Keratinocyte (primary cell): ENCODE measurements around the gene PTCD2. TPM values are rescaled to one million over a fixed set of nuclear protein-coding genes. Genes with fewer than 3 reads are reported as not detected.

Source experiments
- DNase-seq: peaks from one replicate; pipeline ENCODE4 v3.0.0-alpha.2; 2011; ENCODE audit warnings: low read depth, missing footprints, low spot score
- FAIRE-seq: peaks from 2 replicates; lab custom pipeline; 2011; peaks lifted over from hg19 to GRCh38; lab: Jason Lieb, UNC
- H2AFZ ChIP-seq: 2 replicates; pipeline ENCODE4 v1.6.0; 2012; ENCODE audit warnings: low read length, control low read depth, inconsistent platforms; ENCODE audit not compliant: control insufficient read depth
- H3K27ac ChIP-seq: 2 replicates; pipeline ENCODE4 v1.5.1; 2011; ENCODE audit warnings: low read length; ENCODE audit not compliant: control insufficient read depth, insufficient read depth
- H3K27me3 ChIP-seq: 3 replicates; pipeline ENCODE4 v1.6.0; 2011; ENCODE audit warnings: low read length; ENCODE audit not compliant: control insufficient read depth, insufficient read depth; ENCODE audit errors: extremely low read depth
- H3K36me3 ChIP-seq, 2 experiments: 2 replicates in 1 of 2; 3 replicates in 1 of 2; pipeline ENCODE4 v1.5.1; 2011; ENCODE audit warnings: low read length in 2 of 2, mild to moderate bottlenecking in 1 of 2; ENCODE audit not compliant: control insufficient read depth in 2 of 2, insufficient read depth in 2 of 2; ENCODE audit errors: extremely low read depth in 1 of 2
- H3K4me1 ChIP-seq: 3 replicates; pipeline ENCODE4 v1.5.1; 2011; ENCODE audit warnings: low read length; ENCODE audit not compliant: control insufficient read depth, insufficient read depth; ENCODE audit errors: extremely low read depth
- H3K4me2 ChIP-seq: 3 replicates; pipeline ENCODE4 v1.6.0; 2011; ENCODE audit warnings: low read depth, low read length; ENCODE audit not compliant: control insufficient read depth, insufficient read depth; ENCODE audit errors: extremely low read depth
- H3K4me3 ChIP-seq, 3 experiments: fragments of 200-600 bp in 1 of 3; sonication (generic) in 1 of 3; 2 replicates in 2 of 3; 3 replicates in 1 of 3; pipeline ENCODE4 v1.5.1; 2011 to 2016; ENCODE audit warnings: low read length in 3 of 3, mild to moderate bottlenecking in 3 of 3, control low read depth in 2 of 3, inconsistent platforms in 1 of 3, low read depth in 1 of 3, mixed read lengths in 1 of 3, mixed run types in 1 of 3, moderate library complexity in 1 of 3; ENCODE audit not compliant: control insufficient read depth in 2 of 3, insufficient read depth in 2 of 3; ENCODE audit errors: extremely low read depth in 1 of 3
- H3K79me2 ChIP-seq: 2 replicates; pipeline ENCODE4 v1.6.0; 2012; ENCODE audit warnings: low read length; ENCODE audit not compliant: control insufficient read depth, insufficient read depth
- H3K9ac ChIP-seq: 3 replicates; pipeline ENCODE4 v1.6.0; 2011; ENCODE audit warnings: low read length; ENCODE audit not compliant: control insufficient read depth, insufficient read depth; ENCODE audit errors: extremely low read depth
- H3K9me1 ChIP-seq: 3 replicates; pipeline ENCODE4 v1.6.0; 2011; ENCODE audit warnings: low read length; ENCODE audit not compliant: control insufficient read depth, insufficient read depth; ENCODE audit errors: extremely low read depth
- H3K9me3 ChIP-seq: 2 replicates; pipeline ENCODE4 v1.5.1; 2012; ENCODE audit warnings: low read depth, low read length; ENCODE audit not compliant: control insufficient read depth
- H4K20me1 ChIP-seq: 3 replicates; pipeline ENCODE4 v1.6.0; 2011; ENCODE audit warnings: low read length; ENCODE audit not compliant: control insufficient read depth, insufficient read depth; ENCODE audit errors: extremely low read depth
- EZH2 ChIP-seq: IDR thresholded peaks from one replicate; pipeline ENCODE4 v1.6.1; 2012; ENCODE audit warnings: inconsistent platforms, mild to moderate bottlenecking, low read length, moderate library complexity
- dilution Hi-C: fragments of 300-500 bp; cut with MboI; formaldehyde crosslinking; loops from one replicate; pipeline ENCODE4 v1.7.0; 2020; ENCODE audit warnings: low sequenced_read_pairs; ENCODE audit not compliant: extremely low pct_ligation_motif_present
- polyA plus RNA-seq, 5 experiments: library from polyadenylated mRNA; depleted of rRNA in 3 of 5; stranded (reverse) in 3 of 5; stranded (forward) in 1 of 5; unstranded in 1 of 5; fragments of >200 nt; gene quantifications; 1 replicate in 1 of 5; 2 replicates in 3 of 5; 3 replicates in 1 of 5; pipeline versions ENCODE4 v1.2.1 to v1.2.3, GENCODE V29; 2011 to 2012; ENCODE audit warnings: missing spikeins in 2 of 5, low read depth in 1 of 5, low replicate concordance in 1 of 5
- TF ChIP-seq, protein P1 (sequence below), 3 experiments: IDR thresholded peaks in 1 of 3; conservative IDR thresholded peaks in 1 of 3; optimal IDR thresholded peaks in 1 of 3; 2 replicates in 2 of 3; 3 replicates in 1 of 3; pipeline versions ENCODE3 to v1.5.1; 2011; ENCODE audit warnings: low read length in 3 of 3, mild to moderate bottlenecking in 3 of 3, moderate library complexity in 2 of 3, control low read depth in 1 of 3, inconsistent platforms in 1 of 3; ENCODE audit not compliant: insufficient read depth in 2 of 3; ENCODE audit errors: extremely low read depth in 1 of 3

PTCD2 gene
- polyA plus RNA-seq, 1 donor (not counting 4 experiments of a cell fraction or from before 2014, with no cell fraction given): 13.1 TPM

DNA sequence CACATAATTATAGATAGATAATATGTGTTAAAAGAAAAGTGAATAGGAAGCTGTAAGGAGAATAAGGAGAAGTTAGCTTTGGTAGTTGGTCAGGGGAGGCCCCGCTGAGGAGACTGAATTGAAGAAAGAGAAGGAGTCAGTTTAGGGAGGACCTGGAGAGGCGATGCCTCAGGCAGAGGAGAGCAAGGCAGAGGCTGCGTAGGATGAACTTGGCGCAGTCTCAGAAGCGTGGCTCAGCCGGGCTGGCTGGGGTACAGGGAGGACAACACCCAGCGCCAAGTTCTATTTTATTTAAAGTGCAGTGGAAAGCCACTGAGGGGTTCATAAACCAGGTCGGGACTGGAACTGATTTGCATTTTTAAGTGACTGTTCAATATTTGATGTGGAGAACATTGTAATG lies 68.5 kb downstream of the PTCD2 start:
- Histone ChIP-seq H3K9ac (peak overlapping the region; percentile 53), H3K27ac (peak overlapping the region; percentile 71), H3K36me3 (no peaks in the 10 kb centered on the region), H3K4me2 (peak overlapping the region; percentile 65), H4K20me1 (no peaks in the 10 kb centered on the region), H3K9me3 (no peaks in the 10 kb centered on the region), H3K27me3 (no peaks in the 10 kb centered on the region), H2AFZ (peak overlapping the region; percentile 42), H3K4me1 (peaks cover 58% of the 10 kb centered on the region), H3K79me2 (no peaks in the 10 kb centered on the region), H3K4me3 (peak overlapping the region in 2 of 3 experiments; percentile 5 to 11), H3K9me1 (no peaks in the 10 kb centered on the region)
- no peak for DNase-seq
- TF ChIP-seq EZH2: no peak
- TF ChIP-seq, protein P1, sequence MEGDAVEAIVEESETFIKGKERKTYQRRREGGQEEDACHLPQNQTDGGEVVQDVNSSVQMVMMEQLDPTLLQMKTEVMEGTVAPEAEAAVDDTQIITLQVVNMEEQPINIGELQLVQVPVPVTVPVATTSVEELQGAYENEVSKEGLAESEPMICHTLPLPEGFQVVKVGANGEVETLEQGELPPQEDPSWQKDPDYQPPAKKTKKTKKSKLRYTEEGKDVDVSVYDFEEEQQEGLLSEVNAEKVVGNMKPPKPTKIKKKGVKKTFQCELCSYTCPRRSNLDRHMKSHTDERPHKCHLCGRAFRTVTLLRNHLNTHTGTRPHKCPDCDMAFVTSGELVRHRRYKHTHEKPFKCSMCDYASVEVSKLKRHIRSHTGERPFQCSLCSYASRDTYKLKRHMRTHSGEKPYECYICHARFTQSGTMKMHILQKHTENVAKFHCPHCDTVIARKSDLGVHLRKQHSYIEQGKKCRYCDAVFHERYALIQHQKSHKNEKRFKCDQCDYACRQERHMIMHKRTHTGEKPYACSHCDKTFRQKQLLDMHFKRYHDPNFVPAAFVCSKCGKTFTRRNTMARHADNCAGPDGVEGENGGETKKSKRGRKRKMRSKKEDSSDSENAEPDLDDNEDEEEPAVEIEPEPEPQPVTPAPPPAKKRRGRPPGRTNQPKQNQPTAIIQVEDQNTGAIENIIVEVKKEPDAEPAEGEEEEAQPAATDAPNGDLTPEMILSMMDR (optimal IDR thresholded peaks at IDR 0.05 in 1 of 3, IDR thresholded peaks at IDR 0.05 in 1 of 3, conservative IDR thresholded peaks at IDR 0.05 in 1 of 3; ENCODE audit: extremely low read depth in 1 of 3, insufficient read depth in 2 of 3, low read length in 3 of 3): no peak
- FAIRE-seq: peak; percentile 17
- dilution Hi-C loops: no loop called here

GRCh38 chr5:72390836-72391235 lies 70.7 kb downstream of the PTCD2 start:
- Histone ChIP-seq H3K9ac (no peak overlapping the region), H3K4me3 (no peak overlapping the region), H2AFZ (peak overlapping the region; percentile 79), H3K9me1 (no peaks in the 10 kb centered on the region), H4K20me1 (no peaks in the 10 kb centered on the region), H3K9me3 (no peaks in the 10 kb centered on the region), H3K4me1 (peaks cover 56% of the 10 kb centered on the region), H3K27ac (no peak overlapping the region), H3K27me3 (no peaks in the 10 kb centered on the region), H3K4me2 (no peak overlapping the region), H3K79me2 (no peaks in the 10 kb centered on the region), H3K36me3 (no peaks in the 10 kb centered on the region)
- DNase-seq (no peak), FAIRE-seq (peak; percentile 56)
- dilution Hi-C loops: no loop called here
- TF ChIP-seq, protein P1 (optimal IDR thresholded peaks at IDR 0.05 in 1 of 3, IDR thresholded peaks at IDR 0.05 in 1 of 3, conservative IDR thresholded peaks at IDR 0.05 in 1 of 3; ENCODE audit: extremely low read depth in 1 of 3, insufficient read depth in 2 of 3, low read length in 3 of 3): no peak
- TF ChIP-seq EZH2: no peak
